ENCODE data around the gene ZBTB11.

DNA sequence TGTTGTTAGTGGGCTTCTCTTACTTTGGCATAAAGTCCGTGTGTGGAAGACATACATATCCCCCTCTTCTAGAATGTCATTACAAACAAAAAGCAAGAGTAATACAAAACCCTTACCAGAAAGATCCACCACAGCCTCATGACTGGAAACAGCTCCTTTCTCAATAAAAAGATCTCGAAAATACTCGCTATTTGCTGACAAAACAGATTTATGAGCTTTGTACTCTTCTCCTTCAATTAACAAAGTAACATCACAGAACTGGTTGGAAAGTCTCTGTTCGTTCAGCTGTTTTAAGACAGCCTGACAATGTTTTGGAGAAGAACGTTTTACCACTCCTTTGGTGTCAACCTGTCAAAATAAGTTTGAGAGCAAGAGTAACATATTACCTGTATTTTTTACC lies 5.9 kb downstream of the ZBTB11 start:
- TF ChIP-seq, protein P1, sequence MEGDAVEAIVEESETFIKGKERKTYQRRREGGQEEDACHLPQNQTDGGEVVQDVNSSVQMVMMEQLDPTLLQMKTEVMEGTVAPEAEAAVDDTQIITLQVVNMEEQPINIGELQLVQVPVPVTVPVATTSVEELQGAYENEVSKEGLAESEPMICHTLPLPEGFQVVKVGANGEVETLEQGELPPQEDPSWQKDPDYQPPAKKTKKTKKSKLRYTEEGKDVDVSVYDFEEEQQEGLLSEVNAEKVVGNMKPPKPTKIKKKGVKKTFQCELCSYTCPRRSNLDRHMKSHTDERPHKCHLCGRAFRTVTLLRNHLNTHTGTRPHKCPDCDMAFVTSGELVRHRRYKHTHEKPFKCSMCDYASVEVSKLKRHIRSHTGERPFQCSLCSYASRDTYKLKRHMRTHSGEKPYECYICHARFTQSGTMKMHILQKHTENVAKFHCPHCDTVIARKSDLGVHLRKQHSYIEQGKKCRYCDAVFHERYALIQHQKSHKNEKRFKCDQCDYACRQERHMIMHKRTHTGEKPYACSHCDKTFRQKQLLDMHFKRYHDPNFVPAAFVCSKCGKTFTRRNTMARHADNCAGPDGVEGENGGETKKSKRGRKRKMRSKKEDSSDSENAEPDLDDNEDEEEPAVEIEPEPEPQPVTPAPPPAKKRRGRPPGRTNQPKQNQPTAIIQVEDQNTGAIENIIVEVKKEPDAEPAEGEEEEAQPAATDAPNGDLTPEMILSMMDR (IDR thresholded peaks at IDR 0.05 in 4 of 5, conservative IDR thresholded peaks at IDR 0.05 in 1 of 5) = no peak
- no peak for TF ChIP-seq POLR2A (IDR thresholded peaks at IDR 0.05)

Data from gastrocnemius medialis (tissue), 4 donors.